Right atrium auricular region (tissue), 2 donors: Measurements from ENCODE around the gene DAZ1. TPM values are rescaled to one million over a fixed set of nuclear protein-coding genes. Genes with fewer than 3 reads are reported as not detected.
"Not testable (repeated sequence)": the region's sequence is repeated elsewhere in the genome, so short reads cannot be mapped to it uniquely, and the experiment has no call there.

ENCODE experiments used
- DNase-seq: peaks from one replicate; pipeline ENCODE4 v3.0.0-alpha.2; 2019; ENCODE audit warnings: low spot score
- H3K27ac ChIP-seq, 2 donors: fragments of 200-600 bp; sonication (generic); 1 replicate in 1 of 2; 2 replicates in 1 of 2; pipeline ENCODE4 v1.5.1; 2016 to 2019
- H3K27me3 ChIP-seq, 2 donors: fragments of 200-600 bp; sonication (generic); one replicate each; pipeline versions ENCODE4 v1.5.1 to v1.6.0; 2017 to 2019
- H3K36me3 ChIP-seq: fragments of 200-600 bp; sonication (generic); one replicate; pipeline ENCODE4 v1.5.1; 2016
- H3K4me1 ChIP-seq, 2 donors: fragments of 200-600 bp; sonication (generic); one replicate each; pipeline versions ENCODE4 v1.5.1 to v1.6.0; 2017 to 2019
- H3K4me3 ChIP-seq, 2 donors: fragments of 200-600 bp; sonication (generic); 1 replicate in 1 of 2; 2 replicates in 1 of 2; pipeline ENCODE4 v1.5.1; 2017 to 2019; ENCODE audit warnings: mild to moderate bottlenecking in 1 of 2, moderate library complexity in 1 of 2
- H3K9me3 ChIP-seq, 2 donors: fragments of 200-600 bp; sonication (generic); one replicate each; pipeline ENCODE4 v1.5.1; 2019
- total RNA-seq, 2 donors: library from RNA; depleted of rRNA; stranded (reverse); fragments of >200 nt; gene quantifications; one replicate each; pipeline ENCODE4 v1.1.0, GENCODE V29; 2016

DAZ1 gene, protein sequence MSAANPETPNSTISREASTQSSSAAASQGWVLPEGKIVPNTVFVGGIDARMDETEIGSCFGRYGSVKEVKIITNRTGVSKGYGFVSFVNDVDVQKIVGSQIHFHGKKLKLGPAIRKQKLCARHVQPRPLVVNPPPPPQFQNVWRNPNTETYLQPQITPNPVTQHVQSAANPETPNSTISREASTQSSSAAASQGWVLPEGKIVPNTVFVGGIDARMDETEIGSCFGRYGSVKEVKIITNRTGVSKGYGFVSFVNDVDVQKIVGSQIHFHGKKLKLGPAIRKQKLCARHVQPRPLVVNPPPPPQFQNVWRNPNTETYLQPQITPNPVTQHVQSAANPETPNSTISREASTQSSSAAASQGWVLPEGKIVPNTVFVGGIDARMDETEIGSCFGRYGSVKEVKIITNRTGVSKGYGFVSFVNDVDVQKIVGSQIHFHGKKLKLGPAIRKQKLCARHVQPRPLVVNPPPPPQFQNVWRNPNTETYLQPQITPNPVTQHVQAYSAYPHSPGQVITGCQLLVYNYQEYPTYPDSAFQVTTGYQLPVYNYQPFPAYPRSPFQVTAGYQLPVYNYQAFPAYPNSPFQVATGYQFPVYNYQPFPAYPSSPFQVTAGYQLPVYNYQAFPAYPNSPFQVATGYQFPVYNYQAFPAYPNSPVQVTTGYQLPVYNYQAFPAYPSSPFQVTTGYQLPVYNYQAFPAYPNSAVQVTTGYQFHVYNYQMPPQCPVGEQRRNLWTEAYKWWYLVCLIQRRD
- total RNA-seq, result not detected

DNA sequence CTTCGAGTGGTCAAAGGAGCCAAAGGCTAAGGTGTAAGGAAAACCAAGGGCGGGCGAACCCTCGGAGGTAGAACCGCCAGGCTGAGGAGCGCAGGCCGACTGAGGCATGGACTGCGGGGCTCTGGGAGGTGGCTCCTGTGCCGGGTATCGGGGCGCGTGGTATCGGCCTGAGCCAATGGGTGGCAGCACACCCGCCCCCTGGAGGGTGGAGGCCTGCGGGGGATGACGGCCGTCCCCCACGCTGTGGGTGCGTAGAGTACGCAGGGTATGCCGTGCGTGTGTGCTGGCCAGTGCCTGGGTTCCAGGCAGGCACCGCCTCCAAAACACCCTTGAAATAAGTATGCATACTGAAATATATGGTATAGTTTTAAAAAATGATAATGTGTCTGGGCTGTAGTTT lies at the start of gene DAZ1:
Gene DAZ1, minus strand, starts transcription at position 101 of the 400 bp plus-strand sequence. CDS start 208 bp downstream, outside the sequence.
- not testable (repeated sequence) for H3K27ac ChIP-seq, H3K4me3 ChIP-seq, DNase-seq, H3K27me3 ChIP-seq, H3K9me3 ChIP-seq, H3K4me1 ChIP-seq, H3K36me3 ChIP-seq

DNA sequence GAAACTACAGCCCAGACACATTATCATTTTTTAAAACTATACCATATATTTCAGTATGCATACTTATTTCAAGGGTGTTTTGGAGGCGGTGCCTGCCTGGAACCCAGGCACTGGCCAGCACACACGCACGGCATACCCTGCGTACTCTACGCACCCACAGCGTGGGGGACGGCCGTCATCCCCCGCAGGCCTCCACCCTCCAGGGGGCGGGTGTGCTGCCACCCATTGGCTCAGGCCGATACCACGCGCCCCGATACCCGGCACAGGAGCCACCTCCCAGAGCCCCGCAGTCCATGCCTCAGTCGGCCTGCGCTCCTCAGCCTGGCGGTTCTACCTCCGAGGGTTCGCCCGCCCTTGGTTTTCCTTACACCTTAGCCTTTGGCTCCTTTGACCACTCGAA lies 20.4 kb upstream of the DAZ1 start, which contains the start of gene DAZ2:
Gene DAZ2, plus strand, starts transcription at position 301 of the 400 bp plus-strand sequence. CDS start 208 bp downstream, outside the sequence.
- H3K27me3 ChIP-seq, H3K4me1 ChIP-seq, H3K4me3 ChIP-seq, H3K36me3 ChIP-seq, H3K9me3 ChIP-seq, H3K27ac ChIP-seq, DNase-seq: not testable (repeated sequence)

DNA sequence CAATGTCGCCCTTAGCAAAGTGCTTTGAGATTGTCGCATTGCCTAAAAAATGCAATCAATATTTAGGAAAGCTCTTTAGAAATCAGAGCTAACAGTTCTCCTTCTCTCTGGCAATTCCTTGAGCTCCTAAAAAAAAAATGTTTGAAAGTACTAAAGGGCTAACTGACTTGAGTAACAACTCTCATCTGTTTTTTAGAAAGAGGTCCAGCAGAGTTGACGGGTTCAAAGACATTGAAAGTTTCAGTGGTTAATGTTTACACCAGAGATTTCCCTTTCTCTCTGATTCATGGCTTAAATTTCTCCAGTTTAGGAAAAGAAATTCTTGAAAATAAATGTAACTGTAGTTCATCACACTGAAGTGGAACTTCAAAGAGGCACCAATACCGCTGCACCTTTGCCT lies 11.9 kb upstream of the DAZ1 start:
- not testable (repeated sequence) for H3K36me3 ChIP-seq, H3K27ac ChIP-seq, H3K4me3 ChIP-seq, H3K27me3 ChIP-seq, DNase-seq, H3K4me1 ChIP-seq, H3K9me3 ChIP-seq

DNA sequence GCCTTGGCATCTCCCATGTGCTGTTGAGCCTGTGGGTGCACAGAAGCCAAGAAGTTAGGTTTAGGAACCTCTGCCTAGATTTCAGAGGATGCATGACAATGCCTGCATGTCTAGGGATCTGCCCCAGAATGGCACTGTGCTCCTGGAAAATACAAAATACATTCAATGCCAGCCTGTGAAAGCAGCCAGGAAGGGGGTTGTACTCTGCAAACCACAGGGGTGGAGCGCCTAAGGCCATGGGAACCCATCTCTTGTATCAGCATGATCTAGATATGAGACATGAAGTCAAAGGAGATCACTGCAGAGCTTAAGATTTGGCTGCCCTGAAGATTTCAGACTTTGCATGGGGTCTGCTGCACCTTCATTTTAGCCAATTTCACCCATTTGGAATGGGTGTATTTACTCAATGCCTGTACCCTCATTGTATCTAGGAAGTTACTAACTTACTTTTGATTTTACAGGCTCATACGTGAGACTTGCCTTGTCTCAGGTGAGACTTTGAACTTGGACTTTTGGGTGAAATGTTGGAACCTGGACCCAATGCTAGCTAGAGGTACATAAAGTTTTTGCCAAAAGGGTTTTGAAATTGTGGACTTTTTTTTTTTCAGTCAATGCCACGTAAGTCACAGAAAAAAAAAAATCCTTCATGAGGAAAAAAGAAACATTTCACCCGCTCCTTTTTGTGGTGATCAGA lies 11.1 kb upstream of the DAZ1 start:
- DNase-seq, H3K4me3 ChIP-seq, H3K9me3 ChIP-seq, H3K27me3 ChIP-seq, H3K36me3 ChIP-seq, H3K27ac ChIP-seq, H3K4me1 ChIP-seq: not testable (repeated sequence)

DNA sequence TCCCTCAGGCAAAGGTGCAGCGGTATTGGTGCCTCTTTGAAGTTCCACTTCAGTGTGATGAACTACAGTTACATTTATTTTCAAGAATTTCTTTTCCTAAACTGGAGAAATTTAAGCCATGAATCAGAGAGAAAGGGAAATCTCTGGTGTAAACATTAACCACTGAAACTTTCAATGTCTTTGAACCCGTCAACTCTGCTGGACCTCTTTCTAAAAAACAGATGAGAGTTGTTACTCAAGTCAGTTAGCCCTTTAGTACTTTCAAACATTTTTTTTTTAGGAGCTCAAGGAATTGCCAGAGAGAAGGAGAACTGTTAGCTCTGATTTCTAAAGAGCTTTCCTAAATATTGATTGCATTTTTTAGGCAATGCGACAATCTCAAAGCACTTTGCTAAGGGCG lies 8.6 kb upstream of the DAZ1 start:
- not testable (repeated sequence) for H3K27me3 ChIP-seq, H3K36me3 ChIP-seq, DNase-seq

More for the DNA sequence above, 8.6 kb upstream of the DAZ1 start:
- not testable (repeated sequence) for H3K4me3 ChIP-seq, H3K4me1 ChIP-seq, H3K27ac ChIP-seq, H3K9me3 ChIP-seq

Other genes starting within 250 kb of the DAZ1 start
- gene BPY2, start 214.7 kb downstream of the DAZ1 start, total RNA-seq, result not detected
- gene DAZ2, start 20.5 kb upstream of the DAZ1 start, total RNA-seq, result not detected